HuH-7 (cell line): ENCODE data around the gene ANTXR2.
A peak's percentile ranks its signal among the peaks of the same experiment; 100 is the strongest.
"Not testable (repeated sequence)": the region's sequence is repeated elsewhere in the genome, so short reads cannot be mapped to it uniquely, and the experiment has no call there.

ENCODE experiments used
- DNase-seq: peaks from one replicate; pipeline ENCODE4 v3.0.0; 2011; ENCODE audit warnings: low spot score

ANTXR2 gene

GRCh38 chr4:80017125-80017854 is 55.7 kb downstream of the ANTXR2 start:
- DNase-seq: no peak

GRCh38 chr4:80016506-80016905 is 56.5 kb downstream of the ANTXR2 start:
- DNase-seq: no peak

GRCh38 chr4:80015407-80016189 is 57.4 kb downstream of the ANTXR2 start:
- no peak for DNase-seq

DNA sequence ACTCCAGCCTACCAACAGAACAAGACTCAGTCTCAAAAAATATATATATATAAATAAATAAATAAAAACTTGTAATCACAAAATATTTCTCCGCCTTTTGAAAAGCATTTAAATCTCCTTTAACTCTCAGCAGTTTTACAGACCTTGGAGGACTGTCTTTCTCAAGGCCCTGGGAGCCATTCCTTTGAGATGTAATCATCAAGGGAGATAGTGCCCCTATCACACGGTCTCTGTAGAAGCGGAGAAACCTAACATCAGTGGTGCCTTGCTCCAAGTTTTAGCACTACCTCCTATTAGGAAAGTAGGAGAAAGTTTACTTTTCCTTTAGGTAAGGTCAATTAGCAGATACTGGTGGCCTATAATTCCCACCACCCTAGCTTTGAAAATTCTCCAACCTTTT is 58.5 kb downstream of the ANTXR2 start:
- DNase-seq: no peak

DNA sequence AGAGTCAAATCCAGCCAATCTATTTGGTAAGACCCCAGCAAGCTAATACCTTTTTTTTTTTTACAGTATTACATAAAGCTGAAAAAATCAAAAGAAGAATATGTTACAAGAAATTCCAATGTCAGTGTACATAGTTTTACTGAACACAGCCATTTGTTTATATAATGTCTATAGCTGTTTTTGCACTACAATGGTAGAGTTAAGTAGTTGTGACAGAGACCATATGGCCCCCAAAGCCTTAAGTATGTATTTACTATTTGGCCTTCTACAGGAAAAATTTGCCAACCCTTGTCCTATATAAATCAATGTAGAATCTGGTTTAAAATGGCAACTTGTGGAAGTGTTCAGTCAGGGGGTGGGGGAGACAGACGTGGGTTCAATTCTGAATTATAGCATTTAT is 60.7 kb downstream of the ANTXR2 start:
- DNase-seq: no peak

DNA sequence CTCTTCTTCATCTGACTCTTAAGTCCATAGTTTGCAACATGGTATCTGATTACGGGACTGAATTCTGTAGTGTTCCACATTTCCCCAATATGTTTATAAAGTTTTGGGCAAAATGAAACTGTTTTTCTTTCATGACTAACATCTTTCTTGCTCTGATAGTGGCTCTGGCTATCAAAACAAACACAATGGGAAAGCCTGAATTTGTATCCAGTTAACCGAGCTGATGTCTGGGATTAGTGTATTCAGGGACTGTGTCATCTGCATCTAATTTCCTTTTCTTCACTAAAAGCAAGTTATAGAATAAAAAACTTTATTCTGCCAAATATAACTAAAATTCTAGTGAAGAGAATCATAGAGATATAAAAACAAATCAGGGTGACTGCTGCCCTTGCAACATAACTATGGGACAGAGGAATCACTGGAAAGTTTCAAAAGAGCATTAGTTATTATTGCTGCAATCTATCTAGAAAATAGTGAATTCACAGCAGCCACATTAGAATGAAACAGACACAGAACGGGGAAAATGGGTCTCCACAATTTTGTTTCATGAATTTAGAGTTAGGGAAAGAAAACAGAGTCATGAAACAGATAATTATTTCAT is 61.3 kb downstream of the ANTXR2 start:
- DNase-seq: no peak

- no peak for DNase-seq
These were observed 62.7 kb downstream of the ANTXR2 start for GRCh38 chr4:80010316-80010715.

DNA sequence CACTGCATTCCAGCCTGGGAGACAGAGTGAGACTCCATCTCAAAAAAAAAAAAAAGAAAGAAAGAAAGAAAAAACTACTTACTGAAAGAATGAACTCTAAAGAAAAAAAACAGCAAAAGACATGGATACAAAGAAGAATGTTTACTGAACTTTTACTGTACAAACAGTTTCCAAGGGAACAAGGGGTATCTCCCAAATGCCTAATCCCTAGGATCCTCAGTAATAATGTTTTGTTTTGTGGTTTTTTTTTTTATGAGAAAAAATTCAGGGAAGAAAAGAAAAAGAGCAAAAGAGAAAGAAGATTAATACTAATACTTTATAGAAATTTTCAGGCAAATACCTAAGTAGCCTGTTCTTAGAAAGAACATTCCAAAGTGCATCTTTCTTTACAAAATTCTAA is 63.2 kb downstream of the ANTXR2 start:
- DNase-seq: no peak

GRCh38 chr4:80008971-80009370 is 64.1 kb downstream of the ANTXR2 start:
- no peak for DNase-seq

DNA sequence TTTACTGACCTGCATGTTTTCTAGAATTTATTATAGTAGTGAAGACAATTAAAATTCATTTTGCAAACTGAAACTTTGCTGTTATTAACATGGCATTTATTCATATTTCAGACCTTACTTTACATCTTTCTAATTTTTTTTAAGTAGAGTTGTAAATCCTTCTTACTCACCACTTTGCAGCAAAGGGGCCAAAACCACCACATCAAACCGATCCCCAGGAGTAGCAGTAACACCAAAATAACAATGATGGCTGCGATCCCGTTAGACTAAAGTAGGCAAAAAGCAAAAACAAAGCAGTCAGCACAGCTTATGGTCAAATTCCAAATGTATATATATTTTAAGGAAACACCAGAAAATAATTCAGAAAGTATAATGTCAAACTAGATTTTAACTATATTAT is 64.7 kb downstream of the ANTXR2 start:
- DNase-seq: no peak

DNA sequence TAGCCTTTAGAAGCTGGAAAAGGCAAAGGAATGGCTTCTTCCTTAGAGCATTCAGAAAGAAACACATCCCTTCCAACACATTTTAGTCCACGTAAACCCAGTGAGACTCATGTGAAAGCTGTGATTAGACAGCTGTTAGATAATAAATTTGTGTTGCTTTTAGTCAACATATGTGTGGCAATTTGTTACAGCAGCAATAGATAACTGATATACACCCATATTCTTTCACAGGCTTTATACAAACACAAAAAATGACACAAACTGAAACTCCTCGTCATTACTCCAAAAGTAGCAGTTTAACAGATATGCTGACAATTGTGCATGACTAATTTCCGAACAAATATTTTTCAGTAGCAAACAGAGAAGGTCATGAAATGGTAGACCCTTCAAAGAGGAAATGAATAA is 65.3 kb downstream of the ANTXR2 start:
- no peak for DNase-seq

DNA sequence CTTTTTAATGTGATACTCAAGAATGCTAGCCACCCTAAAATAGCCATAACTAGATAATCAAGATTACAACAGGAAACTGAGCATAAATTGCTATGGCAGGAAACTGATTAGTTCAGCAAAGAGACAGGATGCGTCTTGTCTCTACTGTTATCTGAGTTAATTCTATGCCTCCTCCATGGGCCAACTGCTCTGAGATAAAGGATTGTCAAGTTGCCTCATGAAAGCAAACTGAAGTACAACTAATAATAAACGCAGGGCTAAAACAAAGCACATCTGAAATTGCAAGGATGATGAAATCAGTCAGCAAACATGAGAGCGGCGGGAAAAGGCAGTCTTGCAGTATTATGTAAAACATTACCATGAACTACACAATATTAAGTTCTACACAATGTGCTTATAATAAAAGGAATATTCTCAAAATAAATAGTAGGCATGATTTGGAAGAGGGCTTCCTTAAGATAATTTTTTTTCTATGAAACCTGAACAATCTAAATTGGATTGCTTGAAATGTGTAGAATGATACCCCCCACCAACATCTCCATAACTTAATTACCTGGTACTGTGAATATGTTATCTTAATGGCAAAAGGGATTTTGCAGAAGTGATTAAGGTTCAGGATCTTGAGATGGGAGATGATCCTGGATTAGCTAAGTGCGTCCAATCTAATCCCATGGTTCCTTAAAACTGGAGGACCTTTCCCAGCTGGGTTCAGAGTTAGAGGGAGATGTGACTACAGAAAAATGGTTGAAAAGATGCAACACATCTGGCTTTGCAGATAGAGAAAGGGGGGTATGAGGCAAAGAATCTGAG is 65.9 kb downstream of the ANTXR2 start:
- DNase-seq: peak; percentile 14

DNA sequence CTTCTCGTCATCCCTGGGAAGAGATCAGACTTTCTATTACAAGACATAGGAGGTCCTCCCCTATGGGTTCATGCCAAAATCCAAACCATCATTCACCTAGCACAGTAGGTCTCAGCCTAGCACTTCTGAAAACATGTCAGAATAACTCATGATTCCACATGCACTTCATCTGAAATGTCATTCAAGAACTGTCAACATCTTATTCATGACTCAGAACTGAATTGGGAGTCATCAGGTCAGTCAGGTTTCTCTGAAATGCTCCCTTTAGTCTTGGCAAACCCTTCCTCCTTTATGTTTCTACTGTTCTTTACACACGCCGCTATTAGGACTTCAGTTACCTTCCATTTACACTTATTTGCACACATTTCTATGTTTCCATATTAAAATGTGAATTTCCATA is 67.2 kb downstream of the ANTXR2 start:
- no peak for DNase-seq

- DNase-seq: no peak
These were observed 68.7 kb downstream of the ANTXR2 start for GRCh38 chr4:80004319-80004718.

- DNase-seq: not testable (repeated sequence)
These were observed 70.5 kb downstream of the ANTXR2 start for GRCh38 chr4:80002559-80002958.

DNA sequence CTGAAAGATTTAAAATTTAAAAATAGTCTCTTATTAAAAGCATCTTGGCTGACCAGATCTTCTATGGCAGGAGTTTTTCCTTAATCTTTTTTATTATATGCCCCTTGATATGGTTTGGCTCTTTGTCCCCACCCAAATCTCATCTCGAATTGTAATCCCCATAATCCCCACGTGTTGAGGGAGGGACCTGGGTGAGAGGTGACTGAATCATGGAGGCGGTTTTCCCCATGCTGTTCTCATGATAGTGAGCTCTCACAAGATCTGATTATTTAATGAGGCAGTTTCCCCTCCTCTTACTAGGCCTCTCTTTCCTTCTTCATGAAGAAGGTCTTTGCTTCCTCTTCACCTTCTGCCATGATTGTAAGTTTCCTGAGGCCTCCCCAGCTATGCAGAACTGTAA is 74.0 kb downstream of the ANTXR2 start:
- not testable (repeated sequence) for DNase-seq

- DNase-seq: no peak
These were observed 74.8 kb downstream of the ANTXR2 start for GRCh38 chr4:79998201-79998600.

DNA sequence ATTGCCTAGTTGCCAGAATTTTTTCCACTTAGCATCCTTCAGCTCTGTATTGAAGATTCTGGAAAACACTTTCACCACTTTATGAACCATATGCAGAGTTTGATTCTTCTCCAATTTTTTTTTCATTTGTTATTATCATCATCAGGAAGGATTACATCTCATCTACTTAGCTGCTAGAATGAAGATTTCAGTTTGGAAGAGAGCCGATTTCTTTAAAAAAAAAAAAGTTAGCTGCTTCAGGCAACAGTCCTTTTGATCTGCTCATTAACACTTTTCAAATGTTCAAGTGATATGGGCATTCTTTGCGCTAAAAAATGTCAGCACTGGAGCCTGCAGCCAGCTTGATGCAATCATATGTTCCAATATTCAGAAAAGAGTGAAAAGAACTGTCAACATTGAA is 76.2 kb downstream of the ANTXR2 start:
- no peak for DNase-seq

- no peak for DNase-seq
These were observed 79.6 kb downstream of the ANTXR2 start for GRCh38 chr4:79993476-79993875.

DNA sequence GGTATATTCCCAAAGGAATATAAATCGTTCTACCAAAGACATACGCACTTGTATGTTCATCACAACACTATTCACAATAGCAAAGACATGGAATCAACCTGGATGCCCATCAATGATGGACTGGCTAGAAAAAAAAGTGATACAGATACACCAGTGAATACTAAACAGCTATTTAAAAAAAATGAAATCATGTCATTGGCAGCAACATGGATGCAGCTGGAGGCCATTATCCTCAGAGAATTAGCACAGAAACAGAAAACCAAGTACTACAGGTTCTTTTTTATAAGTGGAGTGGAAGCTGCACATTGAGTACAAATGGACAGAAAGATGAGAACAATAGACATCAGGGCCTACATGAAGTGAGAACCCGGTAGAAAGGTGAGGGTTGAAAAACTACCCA is 81.4 kb downstream of the ANTXR2 start:
- no peak for DNase-seq

DNA sequence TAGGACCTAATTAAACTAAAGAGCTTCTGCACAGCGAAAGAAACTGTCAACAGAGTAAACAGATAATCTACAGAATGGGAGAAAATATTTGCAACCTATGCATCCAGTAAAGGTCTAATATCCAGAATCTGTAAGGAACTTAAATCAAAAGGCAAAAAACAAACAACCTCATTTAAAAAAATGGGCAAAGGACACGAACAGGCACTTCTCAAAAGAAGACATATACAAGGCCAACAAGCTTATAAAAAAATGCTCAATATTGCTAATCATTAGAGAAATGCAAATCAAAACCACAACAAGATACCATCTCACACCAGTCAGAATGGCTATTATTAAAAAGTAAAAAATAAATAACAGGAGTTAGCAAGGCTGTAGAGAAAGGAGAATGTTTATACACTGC is 81.9 kb downstream of the ANTXR2 start:
- DNase-seq: not testable (repeated sequence)

GRCh38 chr4:79987401-79987800 is 85.6 kb downstream of the ANTXR2 start:
- no peak for DNase-seq
